Measurements from ENCODE around the gene JAK3.

Gene JAK3

DNA sequence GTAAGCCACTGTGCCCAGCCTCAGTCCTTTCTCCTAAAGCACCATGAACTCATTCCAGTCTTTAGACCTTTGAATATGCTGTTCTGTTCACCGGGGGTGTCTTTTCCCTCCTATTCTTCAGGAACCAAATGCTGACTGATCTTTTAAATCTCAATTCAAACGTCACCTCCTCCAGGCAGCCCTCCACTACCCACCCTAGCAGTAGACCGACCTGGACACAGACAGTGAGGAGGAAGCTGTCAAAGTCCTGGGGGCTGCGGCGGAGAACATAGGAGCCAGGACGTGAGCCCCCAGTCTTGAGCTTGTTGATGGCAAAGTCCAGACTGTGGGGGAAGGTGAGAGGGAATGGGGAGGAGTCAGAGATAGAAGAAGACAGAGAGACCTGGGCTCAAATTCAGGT is 7.8 kb downstream of the JAK3 start:
- no peak for DNase-seq (ENCODE audit: low read depth in 2 of 2)

DNA sequence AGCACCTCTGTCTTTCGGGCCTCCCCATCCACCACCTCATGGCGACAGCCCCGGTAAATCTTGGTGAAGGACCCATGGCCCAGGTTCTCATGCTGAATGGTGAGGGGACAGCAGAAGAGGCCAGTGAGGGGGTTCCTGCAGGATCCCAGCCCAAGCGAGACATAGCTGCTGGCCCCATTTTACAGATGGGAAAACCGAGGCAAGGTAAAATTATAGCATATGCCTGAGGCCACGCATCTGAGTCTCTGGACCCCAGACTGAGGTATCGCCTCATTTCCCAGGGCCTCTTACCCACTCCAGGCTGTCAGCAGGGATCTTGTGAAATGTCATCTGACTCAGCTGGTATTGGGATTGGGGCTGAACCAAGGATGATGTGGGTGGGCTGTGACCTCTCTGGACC is 9.8 kb downstream of the JAK3 start:
- DNase-seq (ENCODE audit: low read depth in 2 of 2): no peak

DNA sequence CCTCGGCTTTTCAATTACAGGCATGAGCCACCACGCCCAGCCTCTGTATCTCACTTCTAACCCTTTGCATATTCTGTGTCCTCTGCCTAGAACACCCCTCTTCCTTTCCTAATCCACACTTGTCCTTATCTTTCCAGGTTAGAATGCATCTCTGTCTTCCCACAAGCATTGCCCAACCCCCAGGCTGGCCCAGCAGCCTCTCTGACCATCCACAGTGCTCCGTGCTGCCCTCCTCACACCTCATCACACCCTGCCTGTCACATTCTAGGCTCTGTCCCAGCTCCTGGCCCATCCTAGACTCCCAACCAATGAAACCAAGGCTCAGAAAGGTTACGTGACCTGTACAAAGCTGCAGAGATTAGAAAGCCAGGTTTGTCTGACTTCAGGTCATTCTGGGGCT is 11.3 kb downstream of the JAK3 start:
- no peak for DNase-seq (ENCODE audit: low read depth in 2 of 2)

DNA sequence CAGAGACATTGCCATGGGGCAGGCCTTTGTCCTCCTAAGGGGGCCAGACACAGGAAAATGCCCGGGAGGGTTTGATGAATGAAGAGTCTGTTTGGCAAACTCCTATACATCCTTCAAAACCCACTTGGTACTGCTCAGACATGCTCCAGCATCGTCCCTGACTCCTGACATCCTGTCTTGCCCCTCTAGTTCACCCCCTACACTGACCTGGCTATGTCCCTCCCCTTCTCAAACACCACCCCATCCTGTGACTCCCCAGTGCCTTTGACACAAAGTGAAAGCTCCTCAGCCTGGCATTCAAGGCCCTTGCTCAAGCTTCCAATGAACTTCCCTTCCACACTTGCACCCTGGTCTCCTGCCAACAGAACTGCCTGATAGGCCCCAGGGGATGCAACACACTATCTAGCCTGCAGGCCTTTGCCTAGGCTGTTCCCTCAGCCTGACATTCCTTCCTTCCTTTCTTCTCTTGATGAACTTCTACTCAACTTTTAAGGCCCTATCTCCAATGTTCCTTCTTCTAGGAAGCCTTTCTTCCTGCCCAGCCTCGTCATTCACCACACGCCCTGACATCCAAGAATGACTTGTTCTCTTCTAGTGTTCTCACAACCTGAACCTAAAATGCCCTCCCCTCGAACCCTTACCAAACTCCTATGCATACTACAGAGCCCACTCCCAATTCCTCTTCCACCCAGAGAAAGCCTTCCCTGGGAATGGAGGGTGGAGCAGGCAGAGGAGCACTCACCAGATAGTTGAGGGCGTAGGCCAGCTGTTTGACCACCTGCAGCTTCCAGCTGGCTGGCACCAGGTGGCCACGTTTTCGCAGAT is 12.4 kb downstream of the JAK3 start:
- DNase-seq (ENCODE audit: low read depth in 2 of 2): no peak

- no peak for DNase-seq (ENCODE audit: low read depth in 2 of 2)
Measured at GRCh38 chr19:17834350-17835181, 13.2 kb downstream of the JAK3 start.

DNA sequence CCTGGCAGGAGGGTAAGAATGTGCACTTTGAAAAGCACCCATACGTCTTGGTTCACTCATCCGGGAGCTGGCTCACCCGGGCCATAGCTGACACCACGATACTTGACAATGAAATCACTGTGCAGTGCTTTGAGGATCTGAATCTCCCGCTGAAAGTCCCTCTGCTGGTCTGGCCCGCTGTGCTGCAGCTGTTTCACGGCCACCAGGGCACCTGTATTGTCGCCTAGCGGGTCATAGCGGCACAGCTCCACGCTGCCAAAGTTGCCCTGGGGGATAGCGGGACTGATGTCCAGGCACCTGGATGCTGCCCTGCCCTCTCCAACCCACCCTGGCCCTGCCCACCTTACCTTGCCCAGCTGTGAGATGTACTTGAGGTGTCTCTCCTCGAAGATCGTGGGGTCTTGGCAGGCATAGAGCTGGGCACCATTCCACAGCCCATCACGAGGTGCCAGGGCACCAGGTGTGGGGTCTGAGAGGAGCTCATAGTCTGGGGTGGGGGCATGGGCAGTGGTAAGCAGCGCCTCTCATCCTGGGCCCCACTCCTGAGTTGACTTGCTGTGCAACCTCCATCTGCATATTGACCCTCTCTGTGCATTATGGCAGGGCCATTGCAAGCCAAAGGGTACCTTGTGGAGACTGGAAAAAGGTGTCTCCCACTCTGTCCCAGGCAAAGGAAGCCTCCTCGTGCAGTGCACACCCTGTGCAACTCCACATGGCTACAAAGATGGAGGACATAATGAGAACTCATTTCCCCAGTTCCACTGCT is 15.2 kb downstream of the JAK3 start:
- DNase-seq (ENCODE audit: low read depth in 2 of 2): no peak

GRCh38 chr19:17831419-17831888 is 16.3 kb downstream of the JAK3 start:
- DNase-seq (ENCODE audit: low read depth in 2 of 2): no peak

- peak; percentile 48 to 76 for DNase-seq (ENCODE audit: low read depth in 2 of 2)
Measured at GRCh38 chr19:17830567-17831418, 17.0 kb downstream of the JAK3 start.

- no peak for DNase-seq (ENCODE audit: low read depth in 2 of 2)
Measured at GRCh38 chr19:17829855-17830566, 17.8 kb downstream of the JAK3 start.

DNA sequence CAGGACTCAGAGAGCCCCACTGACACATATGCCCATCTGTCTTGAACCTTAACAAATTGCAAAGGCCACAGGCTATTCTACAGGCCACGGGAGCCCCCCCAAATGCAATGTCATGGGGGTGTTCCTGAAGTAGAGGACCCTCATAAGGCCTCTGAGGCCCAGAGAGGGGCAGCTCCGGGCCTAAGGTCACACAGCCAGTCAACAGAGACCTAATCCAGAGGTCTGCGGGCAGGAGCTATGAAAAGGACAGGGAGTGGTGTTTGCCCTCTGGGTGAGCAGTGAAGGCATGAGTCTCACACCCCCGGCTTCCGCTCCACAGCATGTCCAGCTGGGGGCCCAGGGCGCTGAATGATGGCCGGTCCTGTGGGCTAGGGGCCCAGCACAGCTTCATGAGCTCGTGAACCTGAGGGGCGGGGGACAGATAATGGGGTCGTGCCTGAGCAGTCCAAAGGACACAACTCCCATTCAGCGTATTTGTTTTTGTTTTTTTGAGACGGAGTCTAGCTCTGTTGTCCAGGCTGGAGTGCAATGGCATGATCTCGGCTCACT is 21.2 kb downstream of the JAK3 start:
- no peak for DNase-seq (ENCODE audit: low read depth in 2 of 2)

DNA sequence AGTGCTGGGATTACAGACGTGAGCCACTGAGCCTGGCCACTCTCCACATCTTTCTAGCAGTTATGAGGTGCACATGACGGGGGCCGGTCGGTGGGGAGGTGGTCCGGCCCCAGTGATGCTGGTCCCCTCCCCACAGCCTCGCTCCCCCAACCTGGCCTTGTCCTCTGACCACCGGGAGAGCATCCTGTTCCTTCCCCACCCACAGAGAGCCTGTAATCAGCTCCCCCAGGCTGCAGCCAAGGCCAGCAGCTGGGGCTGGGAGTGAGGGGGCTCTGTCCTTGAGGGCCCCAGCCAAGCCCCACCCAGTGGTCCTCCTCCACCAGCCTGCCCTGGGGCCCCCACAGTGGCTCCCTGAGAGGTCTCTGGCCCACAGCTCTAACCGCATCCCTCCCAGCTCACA is 23.4 kb downstream of the JAK3 start:
- no peak for DNase-seq (ENCODE audit: low read depth in 2 of 2)

DNA sequence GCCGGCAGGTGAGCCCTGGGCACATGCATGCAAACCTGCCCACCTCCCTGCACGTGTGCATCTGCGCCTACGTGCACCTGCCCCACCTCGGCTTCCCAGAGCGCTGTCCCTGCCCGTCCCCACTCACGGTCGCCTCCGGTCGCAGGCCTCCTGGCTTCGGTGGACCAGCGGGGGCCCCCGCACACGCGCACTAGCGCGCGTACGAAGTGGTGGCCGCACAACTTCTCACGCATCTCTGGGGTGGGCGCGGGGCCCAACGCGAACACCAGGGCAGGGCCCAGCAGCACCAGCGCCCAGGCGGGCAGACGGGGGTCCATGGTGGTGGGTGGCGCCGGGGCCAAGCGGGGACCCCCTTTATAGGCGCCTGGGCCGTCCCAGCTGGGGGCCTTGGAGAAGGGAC is 26.6 kb downstream of the JAK3 start, which contains the start of gene INSL3:
Gene INSL3, minus strand, starts transcription at position 330 of the 400 bp plus-strand sequence. Its CDS starts 13 bp downstream, at position 317.
- no peak for DNase-seq (ENCODE audit: low read depth in 2 of 2)

- no peak for DNase-seq (ENCODE audit: low read depth in 2 of 2)
Measured at GRCh38 chr19:17817668-17818363, 30.0 kb downstream of the JAK3 start.

- DNase-seq (ENCODE audit: low read depth in 2 of 2): no peak
Measured at GRCh38 chr19:17812099-17812498, 35.7 kb downstream of the JAK3 start.

DNA sequence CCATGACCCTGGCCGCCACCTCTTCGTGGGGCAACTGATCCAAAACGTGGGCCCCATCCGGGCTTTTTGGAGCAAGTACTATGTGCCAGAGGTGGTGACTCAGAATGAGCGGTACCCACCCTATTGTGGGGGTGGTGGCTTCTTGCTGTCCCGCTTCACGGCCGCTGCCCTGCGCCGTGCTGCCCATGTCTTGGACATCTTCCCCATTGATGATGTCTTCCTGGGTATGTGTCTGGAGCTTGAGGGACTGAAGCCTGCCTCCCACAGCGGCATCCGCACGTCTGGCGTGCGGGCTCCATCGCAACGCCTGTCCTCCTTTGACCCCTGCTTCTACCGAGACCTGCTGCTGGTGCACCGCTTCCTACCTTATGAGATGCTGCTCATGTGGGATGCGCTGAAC is 36.1 kb downstream of the JAK3 start:
- no peak for DNase-seq (ENCODE audit: low read depth in 2 of 2)

DNA sequence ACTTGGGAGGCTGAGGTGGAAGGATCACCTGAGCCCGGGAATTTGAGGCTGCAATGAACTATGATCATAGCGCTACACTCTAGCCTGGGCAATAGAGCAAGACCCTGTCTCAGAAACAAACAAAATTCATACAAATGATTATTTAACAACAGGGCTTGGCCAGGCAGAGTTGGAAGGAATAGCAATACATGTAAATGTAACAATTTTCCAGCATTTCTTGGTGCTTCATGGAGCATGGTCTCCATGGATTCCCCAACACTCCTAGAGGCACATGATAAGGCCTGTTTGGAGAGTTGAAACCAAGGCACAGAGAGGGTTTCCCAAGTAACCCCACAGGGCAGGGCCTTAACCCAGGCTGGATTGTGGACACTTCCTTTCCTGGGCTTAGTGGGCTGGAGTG is 36.7 kb downstream of the JAK3 start:
- DNase-seq (ENCODE audit: low read depth in 2 of 2): no peak

GRCh38 chr19:17807731-17808316 is 40.0 kb downstream of the JAK3 start:
- no peak for DNase-seq (ENCODE audit: low read depth in 2 of 2)

DNA sequence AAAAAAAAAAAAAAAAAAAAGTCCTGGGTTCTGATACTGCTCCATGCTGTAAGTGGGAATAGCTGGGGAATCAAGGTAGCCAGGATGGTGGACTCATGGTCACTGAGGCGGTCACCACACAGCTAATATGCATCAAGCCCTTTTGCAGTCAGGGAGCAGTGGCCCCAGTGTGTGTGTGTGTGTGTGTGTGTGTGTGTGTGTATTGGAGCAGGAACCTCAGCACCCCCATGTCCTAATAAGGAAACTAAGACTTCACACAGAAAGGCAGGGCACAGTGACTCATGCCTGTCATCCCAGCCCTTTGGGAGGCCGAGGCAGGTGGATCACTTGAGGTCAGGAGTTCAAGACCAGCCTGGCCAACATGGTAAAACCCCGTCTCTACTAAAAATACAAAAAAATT is 40.8 kb downstream of the JAK3 start:
- DNase-seq (ENCODE audit: low read depth in 2 of 2): no peak

GRCh38 chr19:17805427-17805826 is 42.4 kb downstream of the JAK3 start:
- no peak for DNase-seq (ENCODE audit: low read depth in 2 of 2)
